ENCODE data around the gene TNRC18.

DNA sequence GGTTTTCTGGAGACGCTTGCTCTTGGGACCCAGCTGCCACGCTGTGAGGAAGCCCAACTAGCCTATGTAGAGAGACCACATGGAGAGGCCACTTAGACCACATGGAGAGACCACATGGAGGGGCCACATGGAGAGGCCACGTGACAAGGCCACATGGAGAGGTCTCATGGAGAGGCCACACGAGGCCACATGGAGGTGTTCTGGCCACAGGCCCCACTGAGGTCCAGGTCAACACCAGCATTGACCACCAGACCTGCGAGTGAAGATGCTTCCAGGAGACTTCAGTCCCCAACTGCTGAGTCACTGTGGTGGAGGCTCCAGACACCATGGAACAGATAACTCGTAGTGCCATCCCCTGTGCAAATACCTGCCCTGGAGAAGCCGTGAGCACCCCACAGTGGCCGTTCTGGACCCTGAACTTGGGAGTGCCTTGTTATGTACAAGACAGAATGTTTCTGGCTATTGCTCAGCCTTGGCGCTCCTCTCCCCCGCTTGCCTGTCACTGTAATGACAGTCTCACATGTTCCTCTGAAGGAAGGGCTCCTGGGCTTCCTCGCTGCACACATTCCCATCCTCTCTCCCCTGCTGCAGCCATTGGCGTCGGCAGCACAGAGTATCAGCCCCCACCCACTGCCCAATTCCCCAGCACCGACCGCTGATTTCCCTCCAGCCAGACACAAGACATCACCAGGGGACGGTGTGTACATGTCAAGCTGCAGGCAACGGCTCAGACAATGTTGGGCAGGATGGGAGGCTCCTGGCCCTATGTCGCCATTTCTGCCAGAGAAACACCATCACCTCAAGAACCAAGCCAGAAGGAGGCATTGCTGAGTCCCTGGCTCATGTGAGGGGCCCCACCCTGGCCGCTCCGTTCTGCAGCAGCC lies 49.0 kb upstream of the TNRC18 start:
- TF ChIP-seq, protein P1, sequence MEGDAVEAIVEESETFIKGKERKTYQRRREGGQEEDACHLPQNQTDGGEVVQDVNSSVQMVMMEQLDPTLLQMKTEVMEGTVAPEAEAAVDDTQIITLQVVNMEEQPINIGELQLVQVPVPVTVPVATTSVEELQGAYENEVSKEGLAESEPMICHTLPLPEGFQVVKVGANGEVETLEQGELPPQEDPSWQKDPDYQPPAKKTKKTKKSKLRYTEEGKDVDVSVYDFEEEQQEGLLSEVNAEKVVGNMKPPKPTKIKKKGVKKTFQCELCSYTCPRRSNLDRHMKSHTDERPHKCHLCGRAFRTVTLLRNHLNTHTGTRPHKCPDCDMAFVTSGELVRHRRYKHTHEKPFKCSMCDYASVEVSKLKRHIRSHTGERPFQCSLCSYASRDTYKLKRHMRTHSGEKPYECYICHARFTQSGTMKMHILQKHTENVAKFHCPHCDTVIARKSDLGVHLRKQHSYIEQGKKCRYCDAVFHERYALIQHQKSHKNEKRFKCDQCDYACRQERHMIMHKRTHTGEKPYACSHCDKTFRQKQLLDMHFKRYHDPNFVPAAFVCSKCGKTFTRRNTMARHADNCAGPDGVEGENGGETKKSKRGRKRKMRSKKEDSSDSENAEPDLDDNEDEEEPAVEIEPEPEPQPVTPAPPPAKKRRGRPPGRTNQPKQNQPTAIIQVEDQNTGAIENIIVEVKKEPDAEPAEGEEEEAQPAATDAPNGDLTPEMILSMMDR (IDR thresholded peaks at IDR 0.05) = no peak
- TF ChIP-seq EZH2 (IDR thresholded peaks at IDR 0.05; ENCODE audit: borderline replicate concordance, insufficient read depth, low read depth, low read length, poor library complexity, severe bottlenecking) = no peak

All from B cell (primary cell).